ENCODE measurements around the gene GLI1.

DNA sequence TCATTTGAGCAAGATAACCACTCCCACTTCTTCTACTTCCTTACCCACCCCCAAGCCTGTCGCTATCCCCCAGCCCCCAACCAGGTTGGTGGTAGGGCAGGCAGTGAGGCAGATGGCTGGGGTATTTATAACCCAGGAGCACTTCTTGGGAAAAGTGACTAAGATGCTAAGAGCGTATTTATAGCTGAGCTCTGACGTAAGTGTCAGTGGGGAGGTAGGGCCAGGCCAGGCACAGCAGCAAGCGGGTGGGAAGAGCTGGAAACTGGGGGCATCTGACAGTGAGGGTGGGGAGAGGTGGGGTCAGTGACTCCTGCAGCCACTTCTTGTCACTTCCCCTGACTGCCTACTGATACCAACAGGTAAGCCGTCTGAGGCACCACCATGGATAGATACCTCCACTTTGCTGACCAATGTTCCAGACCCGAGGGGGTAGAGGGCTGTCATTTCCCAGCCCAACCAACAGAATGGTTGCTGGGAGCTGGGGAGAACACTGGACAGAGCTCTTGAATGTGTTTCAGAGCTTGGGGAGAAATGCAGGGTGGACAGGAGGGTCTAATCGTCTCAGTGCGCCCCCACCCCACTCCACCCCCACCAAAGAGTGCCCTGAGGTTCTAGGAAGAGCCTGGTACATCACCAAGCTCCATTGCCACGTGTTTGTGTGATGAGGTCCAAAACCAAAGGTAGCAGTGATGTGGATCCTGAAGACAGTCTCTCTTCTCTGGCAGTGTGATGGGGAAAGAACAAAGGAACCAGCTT lies 7.2 kb upstream of the GLI1 start:
- TF ChIP-seq, protein P1, sequence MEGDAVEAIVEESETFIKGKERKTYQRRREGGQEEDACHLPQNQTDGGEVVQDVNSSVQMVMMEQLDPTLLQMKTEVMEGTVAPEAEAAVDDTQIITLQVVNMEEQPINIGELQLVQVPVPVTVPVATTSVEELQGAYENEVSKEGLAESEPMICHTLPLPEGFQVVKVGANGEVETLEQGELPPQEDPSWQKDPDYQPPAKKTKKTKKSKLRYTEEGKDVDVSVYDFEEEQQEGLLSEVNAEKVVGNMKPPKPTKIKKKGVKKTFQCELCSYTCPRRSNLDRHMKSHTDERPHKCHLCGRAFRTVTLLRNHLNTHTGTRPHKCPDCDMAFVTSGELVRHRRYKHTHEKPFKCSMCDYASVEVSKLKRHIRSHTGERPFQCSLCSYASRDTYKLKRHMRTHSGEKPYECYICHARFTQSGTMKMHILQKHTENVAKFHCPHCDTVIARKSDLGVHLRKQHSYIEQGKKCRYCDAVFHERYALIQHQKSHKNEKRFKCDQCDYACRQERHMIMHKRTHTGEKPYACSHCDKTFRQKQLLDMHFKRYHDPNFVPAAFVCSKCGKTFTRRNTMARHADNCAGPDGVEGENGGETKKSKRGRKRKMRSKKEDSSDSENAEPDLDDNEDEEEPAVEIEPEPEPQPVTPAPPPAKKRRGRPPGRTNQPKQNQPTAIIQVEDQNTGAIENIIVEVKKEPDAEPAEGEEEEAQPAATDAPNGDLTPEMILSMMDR (IDR thresholded peaks at IDR 0.05; ENCODE audit: borderline replicate concordance, extremely low read depth, low read length, poor library complexity, severe bottlenecking), result no peak
- TF ChIP-seq EZH2 (IDR thresholded peaks at IDR 0.05; ENCODE audit: borderline replicate concordance, low read depth, low read length, severe bottlenecking), result no peak
